NCI-H748 (cell line): ENCODE measurements around the gene MTREX.
A peak's percentile ranks its signal among the peaks of the same experiment; 100 is the strongest.
"Not testable (repeated sequence)": the region's sequence is repeated elsewhere in the genome, so short reads cannot be mapped to it uniquely, and the experiment has no call there.

ENCODE experiments used
- DNase-seq: peaks from one replicate; lab custom pipeline; 2025; ENCODE audit not compliant: unreplicated experiment; lab: John Stamatoyannopoulos, UW

MTREX gene

DNA sequence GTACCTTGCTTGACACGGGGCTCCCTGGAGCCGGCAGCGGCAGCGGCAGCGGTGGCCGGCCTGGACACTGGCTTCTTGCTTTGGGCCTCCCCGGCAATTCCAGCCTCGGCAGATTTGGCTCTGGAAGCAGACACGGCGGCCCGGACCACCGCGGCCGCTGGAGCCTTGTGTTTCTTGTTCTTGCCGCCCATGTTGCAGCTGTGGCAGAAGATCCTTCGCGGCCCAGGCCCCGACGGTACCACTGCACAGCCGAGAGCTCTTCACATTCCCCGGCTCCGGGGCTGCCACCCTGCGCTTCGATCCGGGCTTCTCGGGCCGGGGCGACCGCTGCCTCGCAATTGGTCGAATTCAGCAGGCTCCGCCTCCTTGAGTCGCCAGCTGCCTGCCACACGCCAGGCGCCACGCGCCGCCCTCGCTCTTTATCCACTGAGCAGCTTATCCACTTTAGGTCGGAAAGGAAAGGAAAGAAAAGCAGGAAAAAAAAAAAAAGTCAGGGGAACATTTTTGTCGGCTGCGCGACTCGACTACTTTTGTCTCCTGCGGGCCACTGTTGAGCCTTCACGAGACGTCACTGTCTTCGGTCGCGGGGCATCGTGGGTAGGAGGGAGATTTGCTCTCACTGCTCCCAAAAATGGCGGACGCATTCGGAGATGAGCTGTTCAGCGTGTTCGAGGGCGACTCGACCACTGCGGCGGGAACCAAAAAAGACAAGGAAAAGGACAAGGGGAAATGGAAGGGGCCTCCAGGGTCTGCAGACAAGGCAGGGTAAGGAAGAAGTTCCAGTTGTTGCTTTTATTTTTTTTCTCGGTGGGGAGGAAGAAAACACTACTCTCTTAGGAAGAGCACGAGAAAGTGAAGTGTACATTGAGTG, at the start of gene MTREX, which contains the start of gene DHX29:
TSS of gene MTREX (plus strand) at position 607 of the 871 bp plus-strand sequence. CDS start at position 632, 25 bp downstream.
TSS of gene DHX29 (minus strand) at position 312 of the 871 bp plus-strand sequence. CDS start at position 191, 121 bp downstream.
- peak; percentile 95 for DNase-seq

- no peak for DNase-seq
Observed at GRCh38 chr5:55258339-55258738, 49.5 kb upstream of the MTREX start.

GRCh38 chr5:55276771-55277170, 31.0 kb upstream of the MTREX start:
- no peak for DNase-seq

DNA sequence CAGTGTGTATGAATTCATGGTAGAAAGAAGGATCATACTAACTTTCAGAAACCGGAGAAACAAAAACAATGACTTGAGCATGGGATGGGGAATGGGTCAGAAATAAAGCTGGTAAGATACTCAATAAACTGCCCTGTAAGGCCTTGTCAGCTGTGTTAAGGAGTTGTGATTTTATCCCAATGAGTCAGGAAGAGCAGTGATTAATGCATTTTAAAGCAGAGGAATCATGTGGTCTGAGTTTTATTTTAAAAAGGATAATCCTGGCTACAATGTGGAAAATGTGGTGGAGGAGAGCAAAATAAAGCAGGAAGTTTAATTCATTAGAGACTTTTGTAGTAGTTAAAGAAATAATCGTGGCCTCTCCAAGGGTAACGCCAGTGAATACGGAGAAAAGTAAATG, 29.0 kb upstream of the MTREX start:
- DNase-seq: no peak

DNA sequence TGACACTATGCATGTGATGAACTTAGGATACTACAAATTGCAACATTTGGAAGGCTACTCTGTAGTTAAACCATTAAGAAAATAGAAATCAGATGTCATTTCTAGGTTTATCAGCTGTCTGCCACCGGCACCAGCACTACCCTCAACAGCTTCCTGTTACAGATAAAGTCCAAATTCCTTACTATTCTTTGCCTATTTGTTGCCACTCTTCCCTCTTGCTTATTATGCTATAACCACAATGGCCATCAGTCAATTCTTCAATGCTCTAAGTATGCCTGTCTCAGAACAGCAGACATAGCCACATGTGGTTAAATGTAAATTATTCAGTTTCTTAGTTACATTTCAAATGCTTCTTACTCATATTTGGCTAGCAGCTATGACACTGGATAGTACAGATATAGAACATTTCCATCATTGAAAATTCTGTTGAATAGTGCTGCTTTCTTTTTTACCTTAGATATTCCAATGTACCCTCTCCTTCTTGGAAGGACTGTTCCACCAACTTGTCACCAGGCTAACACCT, 21.3 kb upstream of the MTREX start:
- DNase-seq: no peak

- no peak for DNase-seq
Observed at GRCh38 chr5:55289808-55290207, 18.0 kb upstream of the MTREX start.

- DNase-seq: no peak
Observed at GRCh38 chr5:55290991-55291390, 16.8 kb upstream of the MTREX start.

DNA sequence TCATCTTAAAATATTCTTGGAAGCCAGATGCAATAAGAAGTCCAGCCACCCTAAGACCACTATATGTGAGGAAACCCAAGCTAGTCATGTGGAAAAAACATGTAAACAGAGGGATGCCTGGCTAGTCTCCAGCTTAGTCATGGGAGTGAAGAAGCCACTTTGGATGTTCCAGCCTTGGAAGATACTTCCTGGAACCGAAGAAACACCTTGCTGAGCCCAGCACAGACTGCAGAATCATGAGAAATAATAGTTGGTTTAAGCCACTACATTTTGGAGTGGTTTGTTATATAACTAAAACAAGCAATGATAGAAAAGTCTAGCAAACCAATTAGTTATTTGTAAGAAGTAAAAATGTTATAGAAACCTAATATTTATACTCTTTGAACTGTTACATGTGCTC, 12.9 kb upstream of the MTREX start:
- DNase-seq: no peak

DNA sequence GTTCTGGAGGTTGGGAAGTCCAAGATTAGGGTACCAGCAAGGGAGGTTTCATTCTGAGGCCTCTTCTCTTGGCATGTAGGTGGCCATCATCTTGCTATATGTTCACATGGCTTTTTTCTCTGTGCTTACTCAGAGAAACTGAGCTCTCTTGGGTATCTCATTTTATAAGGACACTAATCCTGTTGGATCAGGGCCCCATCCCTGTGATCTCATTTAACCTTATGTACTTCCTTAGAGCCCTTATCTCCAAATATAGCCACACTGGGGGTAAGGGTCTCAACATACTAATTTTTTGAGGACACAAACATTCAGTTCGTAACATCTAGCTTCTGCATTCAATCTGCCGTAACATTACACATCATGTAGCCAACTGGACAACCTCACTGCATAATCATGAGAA, 6.9 kb upstream of the MTREX start:
- no peak for DNase-seq

DNA sequence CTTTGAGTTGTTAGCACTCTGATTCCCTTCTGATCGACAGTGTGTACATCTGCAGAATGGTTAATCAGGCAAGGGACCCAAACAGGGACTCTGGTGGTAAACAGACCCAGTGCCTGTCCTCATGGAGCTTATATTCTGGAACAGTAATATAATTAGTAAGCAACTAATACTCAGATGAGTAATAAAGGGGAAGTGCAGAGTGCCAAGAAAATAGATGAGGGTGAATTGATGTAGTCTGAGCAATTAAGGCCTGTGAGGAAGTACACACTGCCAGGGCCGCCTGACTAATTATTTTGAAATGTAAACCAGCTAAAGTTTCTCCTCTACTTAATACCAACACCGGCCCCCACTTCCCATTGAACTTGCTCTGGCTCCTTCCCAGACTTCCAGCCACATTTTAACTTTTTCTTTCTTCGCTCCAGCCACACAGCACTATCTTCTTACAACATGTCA, 4.5 kb upstream of the MTREX start:
- DNase-seq: no peak

DNA sequence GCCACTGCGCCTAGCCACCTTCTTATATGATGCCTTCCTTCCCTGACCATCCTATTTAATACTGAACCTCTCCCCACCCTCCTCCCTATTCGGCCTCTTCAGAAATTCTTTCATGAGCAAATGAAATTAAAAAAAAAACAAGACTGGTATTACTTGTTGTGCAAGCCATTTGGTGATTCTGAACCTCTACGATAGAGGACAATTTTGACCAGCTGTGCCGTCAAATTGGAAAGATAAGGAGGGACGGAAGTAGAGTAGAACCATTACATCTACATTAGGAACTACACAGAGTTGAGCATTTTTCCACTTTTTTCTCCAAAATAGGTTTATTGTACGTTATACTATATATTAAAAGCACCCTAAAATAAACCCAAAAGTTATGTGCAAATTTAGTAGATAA, 3.2 kb upstream of the MTREX start:
- DNase-seq: no peak

DNA sequence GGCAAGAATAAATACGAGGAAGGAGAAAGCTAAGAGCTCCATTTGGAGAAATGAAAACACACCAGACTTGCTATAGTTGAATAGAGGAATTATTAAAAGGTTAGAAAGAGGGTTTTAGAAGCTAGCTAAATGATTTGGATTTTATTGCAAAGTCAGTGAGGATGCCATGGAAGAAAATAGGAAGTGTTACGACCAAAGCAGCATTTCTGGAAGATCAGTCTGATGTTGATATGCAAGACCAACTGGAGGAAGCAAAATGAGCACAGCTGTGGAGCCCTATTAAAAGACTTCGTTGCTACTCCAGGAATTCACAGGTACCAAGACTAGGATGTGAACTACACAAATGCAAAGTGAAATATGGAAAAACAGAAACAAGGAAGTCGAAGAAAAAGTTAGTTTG, 2.4 kb upstream of the MTREX start:
- DNase-seq: no peak

DNA sequence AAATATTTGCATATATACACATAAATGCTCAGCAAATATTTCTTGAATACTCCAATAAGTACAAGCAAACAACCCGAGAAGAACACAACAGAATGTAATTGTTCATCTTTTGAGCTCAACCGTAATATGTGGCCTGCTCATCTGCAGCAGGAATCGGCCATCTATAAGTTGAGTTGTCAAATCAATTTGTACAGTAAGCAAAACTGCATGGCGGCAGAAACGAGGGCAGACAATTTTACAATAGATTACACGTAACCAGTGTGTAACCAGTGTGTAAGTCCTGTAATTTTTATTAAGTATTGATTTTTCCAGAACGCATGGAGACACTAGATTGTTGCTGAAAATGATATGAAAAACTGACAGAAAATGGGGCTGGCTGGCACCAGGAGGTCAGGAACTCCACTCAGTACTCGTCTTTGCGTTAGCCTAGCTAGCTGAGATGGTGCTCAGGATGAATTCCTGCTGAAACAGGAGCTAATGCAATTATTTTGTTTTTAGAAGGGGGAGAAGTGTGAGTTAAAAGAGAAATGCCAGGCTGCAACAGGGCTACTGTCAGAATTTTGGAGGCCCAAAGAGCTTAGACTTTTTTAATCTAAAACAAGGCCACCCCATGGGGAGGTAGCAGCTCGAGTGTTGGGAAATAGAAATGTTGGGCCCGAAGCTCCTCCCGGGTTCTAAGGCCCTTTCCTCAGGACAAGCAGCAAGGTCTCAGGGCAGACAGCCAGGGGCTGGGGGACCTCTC, 977 bp upstream of the MTREX start:
- peak; percentile 29 for DNase-seq

GRCh38 chr5:55308254-55308836, 556 bp downstream of the MTREX start:
- DNase-seq: peak; percentile 51

DNA sequence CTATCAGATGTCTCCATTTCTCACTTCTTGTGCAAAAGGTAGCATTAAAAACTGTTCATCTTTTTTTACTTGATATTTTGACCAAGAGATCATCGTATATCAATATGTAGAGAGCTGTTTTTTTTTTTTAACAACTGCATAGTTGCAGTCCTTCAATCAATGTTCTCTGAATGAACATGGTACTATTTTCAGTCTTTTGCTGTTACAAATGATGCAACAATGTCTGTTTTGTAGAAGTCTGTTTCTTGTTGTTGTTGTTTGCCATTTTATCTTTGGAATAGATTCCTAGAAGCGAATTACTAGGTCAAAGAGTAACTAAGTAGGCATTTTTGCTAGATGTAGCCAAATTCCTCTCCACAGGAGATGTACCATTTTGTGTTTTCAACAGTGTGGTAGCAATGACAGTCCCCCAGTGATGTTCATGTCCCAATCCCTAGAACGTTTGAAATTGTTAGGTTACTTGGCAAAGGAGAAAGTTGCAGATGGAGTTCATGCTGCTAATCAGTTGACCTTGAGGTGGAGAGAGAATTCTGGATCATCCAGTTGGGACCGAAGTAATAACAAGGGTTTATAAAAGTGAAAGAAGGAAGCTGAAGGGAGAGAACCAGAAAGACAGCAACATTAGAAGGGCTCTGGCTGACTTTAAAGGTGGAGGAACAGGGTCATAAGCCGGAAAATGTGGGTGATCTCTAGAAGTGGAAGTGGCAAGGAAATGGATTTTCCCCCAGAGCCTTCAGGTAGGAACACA, 6.3 kb downstream of the MTREX start:
- no peak for DNase-seq

DNA sequence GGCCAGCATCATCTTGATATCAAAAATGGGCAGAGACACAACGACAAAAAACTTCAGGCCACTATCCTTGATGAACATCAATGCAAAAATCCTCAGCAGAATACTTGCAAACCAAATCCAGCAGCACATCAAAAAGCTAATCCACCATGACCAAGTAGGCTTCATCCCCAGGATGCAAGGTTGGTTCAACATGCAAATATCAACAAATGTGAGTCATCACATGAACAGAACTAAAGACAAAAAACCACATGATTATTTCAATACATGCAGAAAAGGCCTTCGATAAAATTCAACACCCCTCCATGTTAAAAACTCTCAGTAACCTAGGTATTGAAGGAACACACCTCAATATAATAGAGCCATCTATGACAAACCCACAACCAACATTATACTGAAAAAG, 8.5 kb downstream of the MTREX start:
- no peak for DNase-seq

DNA sequence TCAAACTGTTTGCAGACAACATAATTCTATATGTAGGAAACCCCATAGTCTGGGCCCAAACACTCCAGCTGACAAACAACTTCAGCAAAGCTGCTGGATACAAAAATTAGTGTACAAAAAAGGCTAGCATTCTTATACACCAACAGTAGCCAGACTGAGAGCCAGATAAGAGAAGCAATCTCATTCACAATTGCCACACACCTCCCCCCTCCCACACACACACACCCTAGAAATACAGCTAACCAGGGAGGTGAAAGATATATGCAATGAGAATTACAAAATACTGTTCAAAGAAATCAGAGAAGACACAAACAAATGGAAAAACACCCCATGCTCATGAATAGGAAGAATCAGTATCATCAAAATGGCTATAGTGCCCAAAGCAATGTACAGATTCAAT, 9.0 kb downstream of the MTREX start:
- DNase-seq: no peak

- not testable (repeated sequence) for DNase-seq
Observed at GRCh38 chr5:55318237-55318636, 10.4 kb downstream of the MTREX start.

DNA sequence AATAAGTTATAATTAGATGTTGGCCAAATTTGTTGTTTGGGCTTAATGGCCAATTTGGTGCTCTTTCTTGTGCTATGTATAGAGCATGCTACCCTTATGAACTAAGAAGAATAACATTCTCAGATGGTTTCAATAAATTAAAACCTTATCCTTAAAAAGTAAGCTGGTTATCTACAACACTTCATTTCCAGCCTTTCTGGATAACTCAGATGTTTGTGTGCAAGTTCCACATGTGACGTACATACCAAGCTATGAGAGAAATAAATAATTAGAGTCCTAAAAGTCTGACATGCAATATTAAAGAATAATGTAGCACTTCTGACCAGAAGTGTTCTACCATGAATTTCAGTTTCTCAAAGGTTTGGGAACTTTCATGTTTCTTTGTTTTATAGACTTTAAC, 11.7 kb downstream of the MTREX start:
- DNase-seq: no peak

DNA sequence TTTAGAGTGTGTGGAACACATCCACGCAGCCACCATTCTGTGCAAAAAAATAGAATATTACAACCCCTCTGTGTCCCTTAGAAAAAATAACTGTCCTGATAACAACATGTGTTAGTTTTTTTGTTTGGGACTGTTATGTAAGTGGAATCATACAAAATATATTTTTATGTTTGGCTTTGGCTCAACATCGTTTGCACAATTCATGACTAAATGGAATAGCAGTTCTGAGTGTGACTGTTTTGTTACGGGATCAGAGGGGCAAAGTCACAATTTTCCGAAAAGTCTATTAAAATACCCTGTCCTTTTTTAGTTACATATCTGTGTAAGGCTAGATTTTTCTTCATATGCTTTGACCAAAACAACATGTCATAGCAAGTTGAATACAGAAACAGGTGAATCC, 12.8 kb downstream of the MTREX start:
- DNase-seq: no peak

- DNase-seq: no peak
Observed at GRCh38 chr5:55324006-55324405, 16.2 kb downstream of the MTREX start.
